T-helper 22 cell (primary cell): ENCODE data around the gene PPP1R13L.
"Not testable (repeated sequence)": the region's sequence is repeated elsewhere in the genome, so short reads cannot be mapped to it uniquely, and the experiment has no call there.

Experiments
- DNase-seq: peaks from one replicate; pipeline ENCODE4 v3.0.0-alpha.2; 2020; ENCODE audit warnings: low read depth

Gene PPP1R13L

DNA sequence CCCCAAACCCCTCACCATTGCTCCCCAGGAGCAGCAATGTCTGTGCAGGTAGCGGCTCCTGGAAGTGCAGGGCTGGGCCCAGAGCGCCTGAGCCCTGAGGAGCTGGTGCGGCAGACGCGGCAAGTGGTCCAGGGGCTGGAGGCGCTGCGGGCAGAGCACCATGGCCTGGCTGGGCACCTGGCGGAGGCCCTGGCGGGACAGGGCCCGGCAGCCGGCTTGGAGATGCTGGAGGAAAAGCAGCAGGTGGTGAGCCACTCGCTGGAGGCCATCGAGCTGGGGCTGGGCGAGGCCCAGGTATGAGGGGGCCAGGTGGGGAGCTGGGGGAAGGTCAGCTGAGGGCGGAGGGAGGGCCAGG lies 59.4 kb downstream of the PPP1R13L start:
- no peak for DNase-seq

GRCh38 chr19:45344621-45345505 lies 60.0 kb downstream of the PPP1R13L start:
- no peak for DNase-seq

DNA sequence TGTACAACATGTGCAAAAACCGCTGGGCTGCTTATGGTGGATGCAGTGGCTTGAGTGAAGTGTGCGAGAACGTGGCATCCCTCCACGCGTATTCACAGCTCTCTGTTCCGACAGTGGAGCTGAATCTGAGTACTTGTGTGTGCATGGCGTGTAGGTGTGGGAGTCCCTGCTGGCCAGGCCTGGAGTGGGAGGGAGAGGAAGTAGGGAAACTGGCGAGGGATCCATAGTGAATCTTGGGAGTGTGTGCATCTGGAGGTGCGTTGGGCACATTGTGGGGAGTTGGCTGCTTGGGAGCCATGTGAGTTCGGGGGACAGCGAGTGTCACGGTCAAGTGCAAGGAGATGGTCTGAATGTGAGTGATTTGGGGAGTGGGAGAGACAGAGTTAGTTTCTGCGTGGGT lies 62.0 kb downstream of the PPP1R13L start:
- no peak for DNase-seq

- DNase-seq: no peak
These were observed 63.9 kb downstream of the PPP1R13L start for GRCh38 chr19:45340899-45341453.

- DNase-seq: no peak
These were observed 64.5 kb downstream of the PPP1R13L start, which contains the start of gene KLC3 for GRCh38 chr19:45340232-45340898. KLC3 (plus strand) TSS chr19:45340750; CDS start chr19:45345542, 4,792 bp downstream.

GRCh38 chr19:45339629-45340028 lies 65.2 kb downstream of the PPP1R13L start:
- DNase-seq: no peak

- no peak for DNase-seq
These were observed 68.1 kb downstream of the PPP1R13L start for GRCh38 chr19:45336696-45337251.

- not testable (repeated sequence) for DNase-seq
These were observed 70.0 kb downstream of the PPP1R13L start for GRCh38 chr19:45334881-45335280.

DNA sequence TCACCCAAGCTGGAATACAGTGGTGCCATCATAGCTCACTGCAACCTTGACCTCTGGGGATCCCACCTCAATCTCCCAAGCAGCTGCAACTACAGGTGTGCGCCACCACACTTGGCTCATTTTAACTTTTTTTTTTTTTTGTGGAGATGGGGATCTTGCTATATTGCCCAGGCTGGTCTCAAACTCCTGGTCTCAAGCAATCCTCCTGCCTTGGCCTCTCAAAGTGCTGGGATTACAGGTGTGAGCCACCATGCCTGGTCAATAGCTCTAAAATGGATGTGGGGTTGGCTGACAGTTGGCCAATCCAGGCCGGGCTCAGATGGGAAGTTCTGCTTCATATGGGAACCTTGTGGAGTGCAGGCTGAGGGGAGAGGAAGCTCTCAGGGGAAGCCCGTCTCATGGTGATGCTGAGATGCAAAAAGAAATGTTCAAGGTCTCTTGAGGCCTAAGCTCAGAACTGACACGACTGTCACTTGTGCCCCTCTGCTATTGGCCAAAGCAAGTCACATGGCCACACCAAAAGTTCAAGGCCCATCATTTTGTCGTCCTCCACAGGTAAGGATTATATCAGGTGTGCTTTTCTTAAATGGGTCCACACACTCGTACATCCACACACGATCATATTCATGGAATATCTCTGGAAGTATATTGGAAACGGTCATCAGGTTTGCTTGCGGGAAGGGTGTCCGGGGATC lies 71.1 kb downstream of the PPP1R13L start:
- no peak for DNase-seq

DNA sequence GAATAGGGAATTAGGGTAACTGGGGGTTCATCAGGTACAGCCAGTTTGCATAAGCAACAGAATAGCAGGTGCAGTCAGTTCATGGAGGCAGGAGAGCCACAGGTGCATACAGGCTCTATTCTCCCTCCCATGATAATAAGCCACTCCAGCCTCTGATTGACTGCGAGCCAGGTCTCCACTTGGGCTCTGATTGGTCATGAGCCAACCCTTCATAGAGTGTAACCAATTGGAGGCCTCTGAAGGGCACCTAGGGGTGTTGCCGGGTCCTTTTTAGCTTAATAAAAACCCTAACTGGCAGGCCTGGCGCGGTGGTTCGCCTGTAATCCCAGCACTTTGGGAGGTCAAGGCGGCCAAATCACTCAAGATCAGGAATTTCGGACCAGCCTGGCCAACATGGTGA lies 73.5 kb downstream of the PPP1R13L start:
- no peak for DNase-seq
